Colonic mucosa (tissue), 4 donors: ENCODE measurements around the gene SOX8. TPM values are rescaled to one million over a fixed set of nuclear protein-coding genes. Genes with fewer than 3 reads are reported as not detected.

Experiments
- DNase-seq: peaks from one replicate; pipeline ENCODE4 v3.0.0-alpha.2; 2020
- H3K27ac ChIP-seq: fragments of 200-600 bp; one replicate; pipeline ENCODE4 v1.8.0; 2021
- H3K27me3 ChIP-seq: fragments of 200-600 bp; one replicate; pipeline ENCODE4 v1.8.0; 2021
- H3K36me3 ChIP-seq: fragments of 200-600 bp; one replicate; pipeline ENCODE4 v1.8.0; 2021
- H3K4me1 ChIP-seq: fragments of 200-600 bp; one replicate; pipeline ENCODE4 v1.8.0; 2021; ENCODE audit warnings: mild to moderate bottlenecking
- H3K4me3 ChIP-seq: fragments of 200-600 bp; one replicate; pipeline ENCODE4 v1.8.0; 2021
- H3K9ac ChIP-seq, 2 donors: one replicate each; pipeline ENCODE4 v1.7.0; 2013; ENCODE audit warnings: control low read depth in 2 of 2, low read depth in 2 of 2, low read length in 2 of 2
- H3K9me3 ChIP-seq: fragments of 200-600 bp; one replicate; pipeline ENCODE4 v1.8.0; 2021
- intact Hi-C: fragments of 100-400 bp; cut with DNase I; formaldehyde crosslinking; loops from one replicate; pipeline ENCODE4 v1.14.1; 2022
- total RNA-seq, 2 donors: library from RNA; stranded (reverse); fragmentation: NEBNext Ultra II Directional in 1 of 2; extraction: Animal tissue kit (Norgen Biotek cat#: 25700) in 1 of 2; gene quantifications; one replicate each; pipeline ENCODE4 v1.2.1, GENCODE V29; 2021
- TF ChIP-seq, protein P1 (sequence below): fragments of 200-600 bp; IDR thresholded peaks from one replicate; pipeline ENCODE4 v1.8.0; 2022; ENCODE audit warnings: antibody characterized with exemption, mild to moderate bottlenecking
- donor health status: healthy.
- donor health status: DM: no; HTN: no; CAD: no.
- donor health status: DM: no; HTN: no; CAD: no.

The SOX8 gene
- total RNA-seq, 2 donors from 2014 or later: 0.20 to 0.61 TPM

DNA sequence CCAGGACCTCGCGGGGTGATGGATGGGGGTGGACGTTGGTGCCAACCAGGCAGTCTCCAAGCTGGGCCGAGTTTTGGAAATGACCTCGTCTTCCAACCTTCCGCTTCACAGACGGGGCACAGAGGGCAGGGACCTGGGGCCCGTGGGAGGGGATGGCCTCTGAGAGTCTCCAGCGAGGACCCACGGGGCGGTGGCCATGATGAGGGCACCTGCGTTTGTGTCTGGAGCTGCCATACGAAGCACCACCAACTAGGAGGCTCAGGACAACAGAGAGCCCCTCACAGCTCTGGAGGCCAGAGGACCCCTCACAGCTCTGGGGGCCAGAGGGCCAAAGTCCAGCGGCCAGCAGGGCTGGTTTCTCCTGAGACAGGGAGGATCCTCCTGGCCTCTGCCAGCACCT is 26.5 kb downstream of the SOX8 start:
- H3K9me3 ChIP-seq: no peaks in the 10 kb centered on the region
- intact Hi-C loops: no loop called here
- TF ChIP-seq, protein P1, sequence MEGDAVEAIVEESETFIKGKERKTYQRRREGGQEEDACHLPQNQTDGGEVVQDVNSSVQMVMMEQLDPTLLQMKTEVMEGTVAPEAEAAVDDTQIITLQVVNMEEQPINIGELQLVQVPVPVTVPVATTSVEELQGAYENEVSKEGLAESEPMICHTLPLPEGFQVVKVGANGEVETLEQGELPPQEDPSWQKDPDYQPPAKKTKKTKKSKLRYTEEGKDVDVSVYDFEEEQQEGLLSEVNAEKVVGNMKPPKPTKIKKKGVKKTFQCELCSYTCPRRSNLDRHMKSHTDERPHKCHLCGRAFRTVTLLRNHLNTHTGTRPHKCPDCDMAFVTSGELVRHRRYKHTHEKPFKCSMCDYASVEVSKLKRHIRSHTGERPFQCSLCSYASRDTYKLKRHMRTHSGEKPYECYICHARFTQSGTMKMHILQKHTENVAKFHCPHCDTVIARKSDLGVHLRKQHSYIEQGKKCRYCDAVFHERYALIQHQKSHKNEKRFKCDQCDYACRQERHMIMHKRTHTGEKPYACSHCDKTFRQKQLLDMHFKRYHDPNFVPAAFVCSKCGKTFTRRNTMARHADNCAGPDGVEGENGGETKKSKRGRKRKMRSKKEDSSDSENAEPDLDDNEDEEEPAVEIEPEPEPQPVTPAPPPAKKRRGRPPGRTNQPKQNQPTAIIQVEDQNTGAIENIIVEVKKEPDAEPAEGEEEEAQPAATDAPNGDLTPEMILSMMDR: no peak
- no peaks in the 10 kb centered on the region for H3K27me3 ChIP-seq
- H3K36me3 ChIP-seq: no peaks in the 10 kb centered on the region
- DNase-seq: no peak
- H3K27ac ChIP-seq: no peak overlapping the region
- no peak overlapping the region for H3K9ac ChIP-seq
- no peak overlapping the region for H3K4me3 ChIP-seq
- no peaks in the 10 kb centered on the region for H3K4me1 ChIP-seq

DNA sequence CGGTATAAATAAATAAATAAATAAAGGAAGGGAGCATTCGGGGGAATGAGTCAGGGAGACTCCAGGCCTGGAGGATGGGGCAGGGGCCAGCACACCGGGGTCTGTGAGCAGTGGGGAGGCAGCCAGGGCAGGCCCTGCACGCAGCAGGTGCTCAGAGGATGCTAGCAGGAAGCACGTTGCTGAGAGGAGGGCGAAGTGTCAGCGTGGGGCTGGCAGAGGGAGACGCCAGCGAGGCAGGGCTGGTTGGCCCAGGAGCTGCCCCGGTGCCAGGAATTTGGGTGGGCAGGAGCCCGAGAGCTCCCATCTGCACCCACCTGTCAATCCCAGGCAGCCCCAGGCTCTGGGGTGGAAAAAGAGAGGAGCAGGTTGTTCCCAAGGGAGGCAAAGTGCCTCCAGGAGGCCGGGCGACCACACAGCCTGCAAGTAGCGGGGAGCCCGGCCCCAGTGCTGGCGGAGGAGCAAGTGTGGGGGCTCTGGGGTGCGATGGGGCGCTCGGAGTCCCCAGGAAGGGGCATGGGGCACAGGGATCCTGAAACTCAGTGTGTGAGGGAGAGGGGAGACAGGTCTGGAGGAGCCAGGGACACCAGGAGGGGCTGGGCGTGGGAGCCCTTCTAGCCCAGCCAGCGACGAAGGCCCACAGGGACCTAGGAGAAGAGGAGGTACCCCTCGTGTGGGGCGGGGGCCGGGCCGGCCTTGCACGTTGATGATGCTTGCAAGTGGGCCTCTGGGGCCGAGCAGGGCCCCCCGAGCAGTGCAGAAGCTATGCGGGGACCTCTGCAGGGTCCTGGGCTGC is 28.0 kb downstream of the SOX8 start:
- Histone ChIP-seq H3K9ac (no peak overlapping the region), H3K27ac (no peak overlapping the region), H3K4me3 (no peak overlapping the region), H3K9me3 (no peaks in the 10 kb centered on the region), H3K36me3 (no peaks in the 10 kb centered on the region), H3K4me1 (no peaks in the 10 kb centered on the region), H3K27me3 (no peaks in the 10 kb centered on the region)
- no peak for DNase-seq
- TF ChIP-seq, protein P1: no peak
- intact Hi-C loops: no loop called here

DNA sequence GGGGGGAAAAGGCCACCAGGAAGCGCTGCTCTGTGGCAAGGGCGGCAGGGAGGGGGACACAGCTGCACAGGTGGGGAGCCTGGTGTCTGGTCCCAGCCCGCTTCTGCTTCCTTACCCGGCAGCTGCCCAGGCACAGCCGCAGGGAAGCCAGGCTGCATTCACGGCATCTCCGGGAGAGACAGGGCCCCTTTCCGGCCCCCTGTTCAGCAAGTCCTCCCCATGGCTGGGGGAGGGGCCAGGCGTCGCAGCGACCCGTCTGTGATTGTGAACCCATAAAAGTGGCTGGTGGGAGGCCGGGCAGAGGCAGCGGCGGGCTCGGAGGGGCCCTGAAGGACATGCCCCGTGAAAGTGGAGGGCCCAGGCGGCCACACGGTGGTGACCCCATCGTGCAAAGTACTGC is 28.7 kb downstream of the SOX8 start:
- intact Hi-C loops: no loop called here
- no peaks in the 10 kb centered on the region for H3K27me3 ChIP-seq

DNA sequence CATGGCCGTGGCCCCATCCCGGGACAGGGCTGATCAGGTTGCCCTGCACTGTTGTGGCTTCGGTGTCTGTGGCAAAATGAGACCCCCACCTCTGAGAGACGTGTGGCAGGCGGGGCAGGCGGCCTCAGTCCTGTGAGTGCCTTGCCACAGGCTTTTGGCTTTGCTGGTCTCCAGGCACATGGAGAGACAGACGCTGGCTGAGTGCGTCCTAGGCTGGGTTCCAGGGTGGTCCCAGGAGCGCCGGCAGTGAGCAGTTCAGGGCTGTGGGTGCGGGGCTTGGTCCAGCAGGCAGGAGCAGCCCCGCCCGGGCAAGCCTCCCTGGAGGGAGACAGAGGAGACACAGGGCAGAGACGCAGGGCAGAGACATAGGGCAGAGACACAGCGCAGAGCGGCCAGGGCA is 29.2 kb downstream of the SOX8 start:
- H3K27me3 ChIP-seq: no peaks in the 10 kb centered on the region
- no peaks in the 10 kb centered on the region for H3K36me3 ChIP-seq
- no peaks in the 10 kb centered on the region for H3K4me1 ChIP-seq
- no peak overlapping the region for H3K27ac ChIP-seq
- no peak overlapping the region for H3K9ac ChIP-seq
- intact Hi-C loops: no loop called here
- H3K9me3 ChIP-seq: no peaks in the 10 kb centered on the region
- H3K4me3 ChIP-seq: no peak overlapping the region
- DNase-seq: no peak
- TF ChIP-seq, protein P1: no peak

More for the DNA sequence above, 28.7 kb downstream of the SOX8 start:
- H3K27ac ChIP-seq: no peak overlapping the region
- no peaks in the 10 kb centered on the region for H3K36me3 ChIP-seq
- no peak overlapping the region for H3K9ac ChIP-seq
- no peaks in the 10 kb centered on the region for H3K4me1 ChIP-seq
- DNase-seq: no peak
- no peak overlapping the region for H3K4me3 ChIP-seq
- no peaks in the 10 kb centered on the region for H3K9me3 ChIP-seq
- TF ChIP-seq, protein P1: no peak

DNA sequence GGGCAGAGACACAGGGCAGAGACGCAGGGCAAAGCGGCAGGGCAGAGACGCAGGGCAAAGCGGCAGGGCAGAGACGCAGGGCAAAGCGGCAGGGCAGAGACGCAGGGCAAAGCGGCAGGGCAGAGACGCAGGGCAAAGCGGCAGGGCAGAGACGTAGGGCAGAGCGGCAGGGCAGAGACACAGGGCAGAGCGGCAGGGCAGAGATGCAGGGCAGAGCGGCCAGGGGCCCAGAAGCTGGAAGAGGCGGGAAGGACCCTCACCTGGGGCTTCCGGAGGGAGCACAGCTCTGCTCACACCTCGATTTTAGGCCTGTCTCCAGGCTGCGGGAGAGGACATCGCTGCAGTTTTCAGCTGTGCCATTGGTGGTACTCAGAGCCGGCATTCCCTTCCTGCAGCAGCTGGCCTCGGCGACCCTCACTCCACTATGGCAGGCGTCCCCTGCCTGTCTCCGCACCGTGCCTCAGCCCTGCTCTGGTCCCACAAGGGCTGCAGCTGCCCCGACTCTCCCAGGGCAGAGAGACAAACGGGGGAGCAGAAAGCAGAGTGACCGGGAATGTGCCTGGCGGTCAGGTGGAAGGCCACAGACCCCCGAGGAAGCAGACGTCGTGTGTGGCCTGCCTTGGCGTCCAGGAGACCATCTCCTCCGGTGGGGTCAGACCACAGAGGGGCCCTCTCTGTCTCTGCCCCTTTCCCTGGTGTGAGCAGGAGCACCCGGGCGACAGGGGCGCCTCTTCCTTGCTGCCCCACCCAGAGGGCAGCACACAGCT is 29.9 kb downstream of the SOX8 start:
- Histone ChIP-seq H3K4me3 (no peak overlapping the region), H3K9ac (no peak overlapping the region), H3K36me3 (no peaks in the 10 kb centered on the region), H3K27me3 (no peaks in the 10 kb centered on the region), H3K9me3 (no peaks in the 10 kb centered on the region), H3K4me1 (no peaks in the 10 kb centered on the region), H3K27ac (no peak overlapping the region)
- intact Hi-C loops: no loop called here
- DNase-seq: no peak
- TF ChIP-seq, protein P1: no peak
